Pancreas (tissue), 10 donors: Measurements from ENCODE around the gene MAP3K6. TPM values are rescaled to one million over a fixed set of nuclear protein-coding genes. Genes with fewer than 3 reads are reported as not detected.
"Not testable (repeated sequence)": the region's sequence is repeated elsewhere in the genome, so short reads cannot be mapped to it uniquely, and the experiment has no call there.

Experiments used
- ATAC-seq, 4 donors: fragments of 200-7000 bp; cut with Tn5 transposase; one replicate each; pipeline versions ENCODE4 v1.8.0 to v1.9.1; 2020; ENCODE audit warnings: mild to moderate bottlenecking in 4 of 4, moderate library complexity in 4 of 4
- DNase-seq, 6 donors: peaks; one replicate each; pipeline ENCODE4 v3.0.0-alpha.2; 2020
- FAIRE-seq: peaks from 2 replicates; lab custom pipeline; 2012; peaks lifted over from hg19 to GRCh38; lab: Jason Lieb, UNC
- H3K27ac ChIP-seq, 4 donors: fragments of 200-600 bp; sonication (generic); 1 replicate in 3 of 4; 2 replicates in 1 of 4; pipeline versions ENCODE4 v1.5.0 to v1.8.0; 2020
- H3K27me3 ChIP-seq, 4 donors: fragments of 200-600 bp; one replicate each; pipeline ENCODE4 v1.8.0; 2021
- H3K36me3 ChIP-seq, 3 donors: fragments of 200-600 bp; sonication (generic) in 1 of 3; one replicate each; pipeline versions ENCODE4 v1.5.0 to v1.8.0; 2020 to 2021
- H3K4me1 ChIP-seq, 3 donors: fragments of 200-600 bp; one replicate each; pipeline ENCODE4 v1.8.0; 2021
- H3K4me3 ChIP-seq, 4 donors: fragments of 200-600 bp; sonication (generic) in 2 of 4; one replicate each; pipeline versions ENCODE4 v1.5.0 to v1.8.0; 2020 to 2021
- H3K9me3 ChIP-seq, 4 donors: fragments of 200-600 bp; one replicate each; pipeline ENCODE4 v1.8.0; 2021
- CTCF ChIP-seq, 4 donors: fragments of 200-600 bp; sonication (generic) in 3 of 4; IDR thresholded peaks; one replicate each; pipeline versions ENCODE4 v1.5.0 to v1.8.0; 2021; ENCODE audit warnings: antibody characterized with exemption in 4 of 4
- WGBS, 2 donors: extraction: QIAGEN DNeasy Blood & Tissue Kit; methylation state at CpG; one replicate each; pipeline ENCODE4 v1.1.7; 2013; 5-methylcytosine and 5-hydroxymethylcytosine counted together
- intact Hi-C, 3 donors: fragments of 100-400 bp; cut with DNase I; formaldehyde crosslinking; loops; one replicate each; pipeline versions ENCODE4 v1.11.1 to v1.14.2; 2022
- polyA plus RNA-seq, 2 donors: library from polyadenylated mRNA; stranded (reverse); fragments of 200-250 nt; gene quantifications; one replicate each; pipeline ENCODE4 v1.2.3, GENCODE V29; 2013
- total RNA-seq, 6 donors: library from RNA; stranded (reverse); fragmentation: NEBNext Ultra II Directional in 4 of 6; extraction: Animal tissue kit (Norgen Biotek cat#: 25700) in 4 of 6; gene quantifications; one replicate each; pipeline versions ENCODE4 v1.2.1 to v1.2.4, GENCODE V29; 2021 to 2023
- donor health status: healthy with polysubstance abuse.
- donor health status: DM: no; HTN: no; CAD: no; lungs with moderate emphysema.
- donor health status: DM: no; HTN: no; CAD: no.
- donor health status: control.
- donor health status: control.
- donor health status: Bipolar disorder and iron deficiency.
- donor health status: DM: yes; HTN: yes; CAD: no.
- donor health status: DM: no; HTN: no; CAD: no.
- donor health status: DM: no; HTN: no; CAD: no.
- donor health status: DM: yes; HTN: yes; CAD: no.

The MAP3K6 gene
- total and polyA plus RNA-seq, 8 donors, result 4.7 to 65.7 (median 10.1) TPM

- intact Hi-C loops, result loop anchor here in 1 of 3 donors (10.0 kb wide), 1 partner anchor 54 kb away; no protein-coding TSS in a partner anchor
- Histone ChIP-seq H3K27me3 (no peaks in the 10 kb centered on the region), H3K27ac (no peak overlapping the region), H3K4me1 (peaks cover 0 to 5% (median 4%) of the 10 kb centered on the region in 3 donors), H3K36me3 (no peaks in the 10 kb centered on the region), H3K4me3 (no peak overlapping the region), H3K9me3 (no peaks in the 10 kb centered on the region)
- WGBS, 2 donors, result 32 to 40% methylated on average over 5 of the region's 5 CpGs
- peak; percentile 75 to 80 (median 78) for TF ChIP-seq CTCF (IDR thresholded peaks at IDR 0.05)
- DNase-seq, result peak in 5 of 6 donors; percentile 65 to 91 (median 82)
- no peak for FAIRE-seq
- ATAC-seq, result peak; percentile 31 to 70 (median 63)
Measured at GRCh38 chr1:27388337-27389005, 21.7 kb upstream of the MAP3K6 start.

GRCh38 chr1:27384797-27385196, 18.0 kb upstream of the MAP3K6 start:
- ATAC-seq, H3K27me3 ChIP-seq, H3K4me3 ChIP-seq, DNase-seq, H3K36me3 ChIP-seq, H3K4me1 ChIP-seq, H3K27ac ChIP-seq, FAIRE-seq, H3K9me3 ChIP-seq: not testable (repeated sequence)
- 84 to 89% methylated on average over 3 of the region's 3 CpGs for WGBS, 2 donors
- intact Hi-C loops, result loop anchor here in 1 of 3 donors (10.0 kb wide), 1 partner anchor 50 kb away; no protein-coding TSS in a partner anchor

GRCh38 chr1:27383661-27384060, 16.9 kb upstream of the MAP3K6 start:
- Histone ChIP-seq H3K27me3 (no peaks in the 10 kb centered on the region), H3K27ac (no peak overlapping the region), H3K4me3 (peak overlapping the region in 1 of 4 donors; percentile 50), H3K4me1 (no peaks in the 10 kb centered on the region), H3K36me3 (no peaks in the 10 kb centered on the region), H3K9me3 (no peaks in the 10 kb centered on the region)
- DNase-seq, result peak in 1 of 6 donors; percentile 33
- no peak for FAIRE-seq
- no peak for ATAC-seq
- no peak for TF ChIP-seq CTCF (IDR thresholded peaks at IDR 0.05)
- 89 to 92% methylated on average over 13 of the region's 13 CpGs for WGBS, 2 donors
- intact Hi-C loops, result loop anchor here in 1 of 3 donors (10.0 kb wide), 1 partner anchor 49 kb away; no protein-coding TSS in a partner anchor

GRCh38 chr1:27383039-27383605, 16.4 kb upstream of the MAP3K6 start, which contains the start of gene CD164L2:
Gene CD164L2 (minus strand): TSS chr1:27383333. CDS start chr1:27383239, 94 bp downstream.
- TF ChIP-seq CTCF (IDR thresholded peaks at IDR 0.05), result no peak
- intact Hi-C loops, result loop anchor here in 1 of 3 donors (10.0 kb wide), 1 partner anchor 48 kb away; no protein-coding TSS in a partner anchor
- Histone ChIP-seq H3K27ac (no peak within 1 kb of the TSS), H3K27me3 (no peaks in the 10 kb centered on the region), H3K4me3 (peak within 1 kb of the TSS in 2 of 4 donors; percentile 34 to 50), H3K36me3 (no peaks in the 10 kb centered on the region), H3K4me1 (no peaks in the 10 kb centered on the region), H3K9me3 (no peaks in the 10 kb centered on the region)
- FAIRE-seq (no peak), DNase-seq (peak; percentile 72 to 96 (median 88)), ATAC-seq (peak; percentile 94 to 99 (median 97))
- 10 to 12% methylated on average over 37 to 43 of the region's 43 CpGs for WGBS, 2 donors

GRCh38 chr1:27381969-27382762, 15.4 kb upstream of the MAP3K6 start:
- TF ChIP-seq CTCF (IDR thresholded peaks at IDR 0.05), result no peak
- Histone ChIP-seq H3K36me3 (no peaks in the 10 kb centered on the region), H3K4me3 (no peak overlapping the region), H3K9me3 (no peaks in the 10 kb centered on the region), H3K27me3 (no peaks in the 10 kb centered on the region), H3K27ac (no peak overlapping the region), H3K4me1 (no peaks in the 10 kb centered on the region)
- intact Hi-C loops, result loop anchor here in 1 of 3 donors (10.0 kb wide), 1 partner anchor 47 kb away; no protein-coding TSS in a partner anchor
- FAIRE-seq, result no peak
- ATAC-seq, result no peak
- 80% methylated on average over 17 to 18 of the region's 18 CpGs for WGBS, 2 donors
- DNase-seq, result peak in 2 of 6 donors; percentile 28 to 64
